Measurements from ENCODE around the gene SLC34A3.

Gene SLC34A3

GRCh38 chr9:137200311-137201204 lies 30.1 kb upstream of the SLC34A3 start, which contains the start of gene TPRN:
Gene TPRN (minus strand): TSS chr9:137200741. CDS start chr9:137200711, 30 bp downstream.
- peaks cover 25% of the 10 kb centered on the region for H3K36me3 Mint-ChIP-seq (ENCODE audit: insufficient read depth)
- H3K4me1 Mint-ChIP-seq (ENCODE audit: low read depth in 2 of 2) = peaks cover 8 to 20% of the 10 kb centered on the region in 2 donors
- peak; percentile 97 to 98 (median 97) for DNase-seq
- H3K27me3 Mint-ChIP-seq = no peaks in the 10 kb centered on the region
- ATAC-seq (replicated peaks) = peak; percentile 90
- peak within 1 kb of the TSS; percentile 81 to 89 for H3K27ac Mint-ChIP-seq
- H3K4me3 Mint-ChIP-seq = peak within 1 kb of the TSS; percentile 85
- no peaks in the 10 kb centered on the region for H3K9me3 Mint-ChIP-seq

DNA sequence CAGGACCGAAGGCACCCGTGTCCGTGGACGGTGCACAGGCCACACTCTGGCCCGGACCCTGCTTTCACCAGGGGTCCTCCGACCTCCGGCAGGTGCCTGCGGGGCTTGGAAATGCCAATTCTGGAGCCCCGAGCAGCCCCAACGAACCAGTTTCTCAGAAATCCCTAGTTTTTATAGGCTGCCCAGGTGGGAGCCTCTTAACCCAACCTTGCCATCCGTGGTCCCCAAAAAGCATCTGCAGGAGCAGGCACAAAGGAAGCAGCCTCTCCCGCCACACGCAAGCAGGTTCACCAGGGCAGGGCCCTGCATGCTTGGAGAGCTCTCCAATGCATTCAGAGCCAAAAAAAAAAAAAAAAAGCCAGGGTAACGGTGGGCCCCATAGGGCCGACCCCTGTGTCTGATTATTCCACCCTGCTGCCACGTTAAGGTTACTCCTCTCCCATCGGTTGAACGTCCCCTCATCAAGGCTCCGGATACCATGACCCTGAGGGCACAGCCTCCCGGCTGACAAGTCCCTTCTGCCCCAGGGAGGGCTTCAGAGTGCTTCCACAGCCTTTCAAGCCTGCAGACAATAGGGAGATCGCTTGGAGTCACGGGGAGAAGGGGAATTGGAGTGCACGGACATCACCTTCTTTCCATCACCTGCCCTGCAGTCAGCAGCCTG lies 29.4 kb upstream of the SLC34A3 start:
- Mint-ChIP-seq H3K36me3 (ENCODE audit: insufficient read depth) (peaks cover 33% of the 10 kb centered on the region), H3K4me3 (peak overlapping the region; percentile 85), H3K9me3 (no peaks in the 10 kb centered on the region), H3K4me1 (ENCODE audit: low read depth in 2 of 2) (peaks cover 14 to 27% of the 10 kb centered on the region in 2 donors), H3K27me3 (no peaks in the 10 kb centered on the region), H3K27ac (peak overlapping the region; percentile 81 to 89)
- DNase-seq = no peak
- no peak for ATAC-seq (replicated peaks)

- DNase-seq (no peak), ATAC-seq (replicated peaks) (no peak)
- H3K27me3 Mint-ChIP-seq = no peaks in the 10 kb centered on the region
- H3K27ac Mint-ChIP-seq = no peak overlapping the region
- H3K4me3 Mint-ChIP-seq = peak overlapping the region in 1 of 2 donors; percentile 85
- H3K4me1 Mint-ChIP-seq (ENCODE audit: low read depth in 2 of 2) = peaks cover 29 to 40% of the 10 kb centered on the region in 2 donors
- H3K9me3 Mint-ChIP-seq = no peaks in the 10 kb centered on the region
- peaks cover 40% of the 10 kb centered on the region for H3K36me3 Mint-ChIP-seq (ENCODE audit: insufficient read depth)
Observed at GRCh38 chr9:137202966-137203365, 27.7 kb upstream of the SLC34A3 start.

- no peak for ATAC-seq (replicated peaks)
- H3K4me3 Mint-ChIP-seq = peak overlapping the region; percentile 91 to 94
- no peak for DNase-seq
- H3K27me3 Mint-ChIP-seq = no peaks in the 10 kb centered on the region
- peaks cover 40% of the 10 kb centered on the region for H3K36me3 Mint-ChIP-seq (ENCODE audit: insufficient read depth)
- peaks cover 26 to 40% of the 10 kb centered on the region in 2 donors for H3K4me1 Mint-ChIP-seq (ENCODE audit: low read depth in 2 of 2)
- H3K9me3 Mint-ChIP-seq = no peaks in the 10 kb centered on the region
- peak overlapping the region; percentile 96 to 97 for H3K27ac Mint-ChIP-seq
Observed at GRCh38 chr9:137204731-137205125, 26.0 kb upstream of the SLC34A3 start.

DNA sequence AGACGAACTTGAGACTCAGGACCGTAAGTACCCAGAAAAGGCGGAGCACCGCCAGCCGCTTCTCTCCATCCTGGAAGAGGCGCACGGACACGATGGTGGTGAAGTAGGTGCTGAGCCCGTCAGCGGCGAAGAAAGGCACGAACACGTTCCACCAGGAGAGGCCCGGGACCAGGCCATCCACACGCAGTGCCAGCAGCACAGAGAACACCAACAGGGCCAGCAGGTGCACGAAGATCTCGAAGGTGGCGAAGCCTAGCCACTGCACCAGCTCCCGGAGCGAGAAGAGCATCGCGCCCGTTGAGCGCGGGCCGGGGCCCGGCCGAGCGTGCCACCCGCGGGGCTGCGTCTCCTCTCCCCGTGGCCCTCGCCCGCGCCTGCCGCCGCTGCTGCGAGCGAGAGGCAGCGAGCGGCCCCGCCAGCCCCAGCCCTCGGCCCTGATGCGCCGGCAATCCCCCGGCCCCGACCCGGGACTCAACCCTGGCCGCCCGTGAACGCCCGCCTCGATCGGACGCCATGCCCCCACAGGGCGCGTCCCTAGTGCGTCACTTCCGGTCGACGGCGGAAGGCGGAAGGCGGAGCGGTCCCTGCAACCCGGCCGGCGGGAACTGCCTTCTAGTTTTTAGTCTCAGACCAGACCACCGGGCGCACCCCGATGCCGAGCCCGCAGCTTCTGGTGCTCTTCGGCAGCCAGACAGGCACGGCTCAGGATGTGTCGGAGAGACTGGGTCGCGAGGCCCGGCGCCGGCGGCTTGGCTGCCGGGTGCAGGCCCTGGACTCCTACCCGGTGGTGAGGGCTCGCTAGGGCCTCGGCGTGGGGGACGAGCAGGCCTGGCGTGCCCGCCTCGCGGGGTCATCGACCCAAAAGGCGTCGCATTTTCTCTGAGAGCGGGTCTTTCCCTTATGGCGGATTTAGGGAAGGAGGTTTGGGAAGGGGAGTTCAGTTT lies 25.3 kb upstream of the SLC34A3 start, which contains the start of the genes NDOR1 and TMEM203:
TSS of gene NDOR1 (plus strand) at position 575 of the 944 bp plus-strand sequence. CDS start at position 653, 78 bp downstream.
TSS of gene TMEM203 (minus strand) at position 523 of the 944 bp plus-strand sequence. CDS start at position 289, 234 bp downstream.
- ATAC-seq (replicated peaks) = peak; percentile 60
- H3K4me3 Mint-ChIP-seq = peak within 1 kb of the TSS; percentile 91 to 94

GRCh38 chr9:137206602-137207001 lies 24.1 kb upstream of the SLC34A3 start:
- DNase-seq (no peak), ATAC-seq (replicated peaks) (no peak)
- H3K4me1 Mint-ChIP-seq (ENCODE audit: low read depth in 2 of 2) = peaks cover 26 to 34% of the 10 kb centered on the region in 2 donors
- H3K36me3 Mint-ChIP-seq (ENCODE audit: insufficient read depth) = peaks cover 46% of the 10 kb centered on the region
- no peaks in the 10 kb centered on the region for H3K9me3 Mint-ChIP-seq
- H3K27me3 Mint-ChIP-seq = no peaks in the 10 kb centered on the region
- H3K27ac Mint-ChIP-seq = peak overlapping the region; percentile 96 to 97
- peak overlapping the region; percentile 91 to 94 for H3K4me3 Mint-ChIP-seq

More for the DNA sequence above, 25.3 kb upstream of the SLC34A3 start, which contains the start of the genes NDOR1 and TMEM203:
- Mint-ChIP-seq H3K9me3 (no peaks in the 10 kb centered on the region), H3K27ac (peak within 1 kb of the TSS; percentile 96 to 97), H3K36me3 (ENCODE audit: insufficient read depth) (peaks cover 45% of the 10 kb centered on the region), H3K27me3 (no peaks in the 10 kb centered on the region), H3K4me1 (ENCODE audit: low read depth in 2 of 2) (peaks cover 26 to 40% of the 10 kb centered on the region in 2 donors)
- peak; percentile 93 to 95 (median 94) for DNase-seq

- no peaks in the 10 kb centered on the region for H3K9me3 Mint-ChIP-seq
- peaks cover 13 to 17% of the 10 kb centered on the region in 2 donors for H3K4me1 Mint-ChIP-seq (ENCODE audit: low read depth in 2 of 2)
- H3K36me3 Mint-ChIP-seq (ENCODE audit: insufficient read depth) = peaks cover 22% of the 10 kb centered on the region
- H3K4me3 Mint-ChIP-seq = no peak overlapping the region
- no peaks in the 10 kb centered on the region for H3K27me3 Mint-ChIP-seq
- DNase-seq (no peak), ATAC-seq (replicated peaks) (no peak)
- peak overlapping the region in 1 of 2 donors; percentile 72 for H3K27ac Mint-ChIP-seq
Observed at GRCh38 chr9:137211532-137211931, 19.2 kb upstream of the SLC34A3 start.

GRCh38 chr9:137212520-137212919 lies 18.2 kb upstream of the SLC34A3 start:
- ATAC-seq (replicated peaks) = no peak
- H3K4me1 Mint-ChIP-seq (ENCODE audit: low read depth in 2 of 2) = peaks cover 3 to 7% of the 10 kb centered on the region in 2 donors
- no peaks in the 10 kb centered on the region for H3K27me3 Mint-ChIP-seq
- no peaks in the 10 kb centered on the region for H3K9me3 Mint-ChIP-seq
- DNase-seq = no peak
- H3K36me3 Mint-ChIP-seq (ENCODE audit: insufficient read depth) = peaks cover 21% of the 10 kb centered on the region
- H3K4me3 Mint-ChIP-seq = no peak overlapping the region
- H3K27ac Mint-ChIP-seq = no peak overlapping the region

- no peaks in the 10 kb centered on the region for H3K27me3 Mint-ChIP-seq
- H3K36me3 Mint-ChIP-seq (ENCODE audit: insufficient read depth) = peaks cover 16% of the 10 kb centered on the region
- no peak overlapping the region for H3K27ac Mint-ChIP-seq
- ATAC-seq (replicated peaks) (no peak), DNase-seq (no peak)
- H3K4me3 Mint-ChIP-seq = no peak overlapping the region
- H3K4me1 Mint-ChIP-seq (ENCODE audit: low read depth in 2 of 2) = peaks cover 0 to 5% of the 10 kb centered on the region in 2 donors
- H3K9me3 Mint-ChIP-seq = no peaks in the 10 kb centered on the region
Observed at GRCh38 chr9:137213160-137214060, 17.3 kb upstream of the SLC34A3 start.

DNA sequence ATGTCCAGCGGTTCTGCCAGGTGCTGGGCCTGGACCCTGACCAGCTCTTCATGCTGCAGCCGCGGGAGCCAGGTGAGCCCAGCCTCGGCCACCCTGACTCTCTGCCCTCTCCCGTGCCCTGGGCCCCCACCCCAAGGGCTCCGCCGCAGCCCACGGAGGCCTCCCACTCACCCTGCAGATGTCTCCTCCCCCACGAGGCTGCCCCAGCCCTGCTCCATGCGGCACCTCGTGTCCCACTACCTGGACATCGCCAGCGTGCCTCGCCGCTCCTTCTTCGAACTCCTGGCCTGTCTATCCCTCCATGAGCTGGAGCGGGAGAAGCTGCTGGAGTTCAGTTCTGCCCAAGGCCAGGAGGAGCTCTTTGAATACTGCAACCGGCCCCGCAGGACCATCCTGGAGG lies 16.1 kb upstream of the SLC34A3 start:
- no peak for ATAC-seq (replicated peaks)
- H3K27ac Mint-ChIP-seq = peak overlapping the region in 1 of 2 donors; percentile 76

DNA sequence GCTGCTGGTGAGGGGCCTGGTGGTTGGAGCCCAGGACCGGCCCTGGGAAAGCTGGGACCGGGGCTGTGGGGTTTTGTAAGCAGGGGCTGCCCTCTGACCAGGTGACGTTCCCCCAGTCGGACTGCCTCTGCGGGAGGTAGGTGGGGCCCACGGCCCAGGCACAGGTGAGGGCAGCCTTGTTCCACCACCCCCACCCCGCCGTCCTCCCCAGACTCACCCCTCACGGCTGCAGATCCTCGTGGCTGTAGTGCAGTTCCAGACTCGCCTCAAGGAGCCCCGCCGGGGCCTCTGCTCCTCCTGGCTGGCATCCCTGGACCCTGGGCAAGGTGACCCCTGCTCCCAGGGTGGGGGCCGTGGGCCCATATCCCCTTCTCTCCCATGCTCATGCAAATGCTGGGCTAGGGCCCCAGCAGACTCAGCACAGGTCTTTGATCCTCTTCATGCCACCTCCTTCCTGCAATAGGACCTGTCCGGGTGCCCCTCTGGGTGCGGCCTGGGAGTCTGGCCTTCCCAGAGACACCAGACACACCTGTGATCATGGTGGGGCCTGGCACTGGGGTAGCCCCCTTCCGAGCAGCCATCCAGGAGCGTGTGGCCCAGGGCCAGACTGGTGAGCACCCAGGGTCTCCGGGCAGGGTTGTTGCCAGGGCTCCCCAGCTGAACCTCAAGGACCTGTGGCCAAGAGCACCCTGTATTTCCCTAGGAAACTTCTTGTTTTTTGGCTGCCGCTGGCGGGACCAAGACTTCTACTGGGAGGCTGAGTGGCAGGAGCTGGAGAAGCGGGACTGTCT lies 15.3 kb upstream of the SLC34A3 start:
- Mint-ChIP-seq H3K27ac (no peak overlapping the region), H3K36me3 (ENCODE audit: insufficient read depth) (peaks cover 4% of the 10 kb centered on the region), H3K4me1 (ENCODE audit: low read depth in 2 of 2) (peaks cover 0 to 4% of the 10 kb centered on the region in 2 donors), H3K4me3 (no peak overlapping the region), H3K27me3 (no peaks in the 10 kb centered on the region), H3K9me3 (no peaks in the 10 kb centered on the region)
- ATAC-seq (replicated peaks) (no peak), DNase-seq (no peak)

More for the DNA sequence above, 16.1 kb upstream of the SLC34A3 start:
- no peaks in the 10 kb centered on the region for H3K27me3 Mint-ChIP-seq
- H3K4me1 Mint-ChIP-seq (ENCODE audit: low read depth in 2 of 2) = peaks cover 0 to 3% of the 10 kb centered on the region in 2 donors
- H3K36me3 Mint-ChIP-seq (ENCODE audit: insufficient read depth) = peaks cover 10% of the 10 kb centered on the region
- DNase-seq = no peak
- no peaks in the 10 kb centered on the region for H3K9me3 Mint-ChIP-seq
- H3K4me3 Mint-ChIP-seq = no peak overlapping the region
